ENCODE measurements around the gene ZCCHC14. TPM values are rescaled to one million over a fixed set of nuclear protein-coding genes. Genes with fewer than 3 reads are reported as not detected.
"Not testable (repeated sequence)": the region's sequence is repeated elsewhere in the genome, so short reads cannot be mapped to it uniquely, and the experiment has no call there.

Gene ZCCHC14
- total RNA-seq, 1 donor = 8.2 TPM

DNA sequence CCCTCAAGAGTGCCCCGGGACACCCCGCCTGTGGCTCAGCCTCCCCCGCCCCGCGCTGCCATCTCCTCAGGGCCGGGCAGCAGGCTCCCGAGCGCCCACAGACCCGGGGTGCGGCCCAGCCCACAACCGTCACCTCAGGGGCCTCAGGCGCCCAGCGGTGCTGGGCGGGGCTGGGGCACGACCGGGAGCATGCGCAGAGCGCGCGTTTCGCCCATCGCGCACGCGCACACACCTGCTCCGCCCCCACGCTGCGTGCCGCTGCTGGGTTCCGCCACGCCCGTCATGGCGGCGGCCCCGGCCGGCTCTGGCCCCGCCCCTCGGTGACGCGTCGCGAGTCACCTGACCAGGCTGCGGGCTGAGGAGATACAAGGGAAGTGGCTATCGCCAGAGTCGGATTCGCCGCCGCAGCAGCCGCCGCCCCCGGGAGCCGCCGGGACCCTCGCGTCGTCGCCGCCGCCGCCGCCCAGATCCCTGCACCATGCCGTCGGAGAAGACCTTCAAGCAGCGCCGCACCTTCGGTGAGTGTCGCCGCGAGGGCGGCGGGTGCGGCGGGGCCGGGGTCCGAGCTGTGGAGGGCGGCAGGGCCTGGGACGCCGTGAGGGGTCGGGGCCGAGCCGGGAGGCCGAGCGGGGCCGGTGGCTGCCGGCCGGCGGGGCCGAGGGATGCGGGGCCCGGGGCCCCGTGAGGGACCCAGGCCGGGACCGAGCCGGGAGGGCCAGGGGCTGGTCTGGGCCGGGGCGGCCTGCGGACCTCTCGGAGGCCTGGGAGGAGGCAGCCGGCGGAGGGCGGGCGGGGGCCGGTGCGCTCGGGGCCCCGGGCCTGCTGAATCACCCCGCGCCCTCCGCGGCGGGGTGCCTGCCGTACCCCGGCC, 100.6 kb downstream of the ZCCHC14 start, which contains the start of gene MAP1LC3B:
TSS of gene MAP1LC3B (plus strand) at position 387 of the 871 bp plus-strand sequence. CDS start at position 479, 92 bp downstream.
- H3K4me3 ChIP-seq (ENCODE audit: low read depth, low read length) = peak within 1 kb of the TSS; percentile 82
- TF ChIP-seq, protein P1, sequence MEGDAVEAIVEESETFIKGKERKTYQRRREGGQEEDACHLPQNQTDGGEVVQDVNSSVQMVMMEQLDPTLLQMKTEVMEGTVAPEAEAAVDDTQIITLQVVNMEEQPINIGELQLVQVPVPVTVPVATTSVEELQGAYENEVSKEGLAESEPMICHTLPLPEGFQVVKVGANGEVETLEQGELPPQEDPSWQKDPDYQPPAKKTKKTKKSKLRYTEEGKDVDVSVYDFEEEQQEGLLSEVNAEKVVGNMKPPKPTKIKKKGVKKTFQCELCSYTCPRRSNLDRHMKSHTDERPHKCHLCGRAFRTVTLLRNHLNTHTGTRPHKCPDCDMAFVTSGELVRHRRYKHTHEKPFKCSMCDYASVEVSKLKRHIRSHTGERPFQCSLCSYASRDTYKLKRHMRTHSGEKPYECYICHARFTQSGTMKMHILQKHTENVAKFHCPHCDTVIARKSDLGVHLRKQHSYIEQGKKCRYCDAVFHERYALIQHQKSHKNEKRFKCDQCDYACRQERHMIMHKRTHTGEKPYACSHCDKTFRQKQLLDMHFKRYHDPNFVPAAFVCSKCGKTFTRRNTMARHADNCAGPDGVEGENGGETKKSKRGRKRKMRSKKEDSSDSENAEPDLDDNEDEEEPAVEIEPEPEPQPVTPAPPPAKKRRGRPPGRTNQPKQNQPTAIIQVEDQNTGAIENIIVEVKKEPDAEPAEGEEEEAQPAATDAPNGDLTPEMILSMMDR (IDR thresholded peaks at IDR 0.05; ENCODE audit: insufficient read depth, low read depth, low read length) = no peak
- peak; percentile 97 for DNase-seq (ENCODE audit: low read depth)

DNA sequence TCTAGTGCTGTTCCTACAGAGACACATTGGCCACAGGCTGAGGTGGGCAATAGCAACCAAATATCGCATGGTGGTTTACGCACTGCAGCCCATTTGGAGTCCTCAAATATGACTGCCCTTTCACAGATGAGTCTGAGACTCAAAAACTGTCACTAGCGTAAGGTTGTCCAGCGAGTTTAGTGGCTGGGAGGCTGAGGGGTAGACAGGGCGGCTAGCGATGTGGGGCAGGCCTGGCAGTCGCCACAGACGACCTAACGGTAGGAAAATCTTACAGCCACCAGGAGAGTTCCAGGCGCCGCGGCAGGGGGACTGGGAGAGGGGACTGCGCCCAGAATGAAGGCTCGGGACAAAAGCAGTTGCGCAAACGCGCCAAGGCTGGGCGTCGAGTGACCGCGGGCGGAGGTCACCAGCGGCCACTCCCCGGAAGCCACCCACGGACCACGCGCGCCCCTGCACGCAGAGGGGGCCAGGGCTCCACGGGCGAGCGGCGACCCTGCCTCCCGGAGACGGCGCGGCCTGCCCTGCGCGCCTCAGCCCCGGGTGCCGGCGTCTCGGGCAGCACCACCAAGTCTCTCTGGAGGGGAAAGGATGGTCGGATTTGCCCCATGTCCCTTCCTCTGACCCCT, 101.4 kb downstream of the ZCCHC14 start:
- DNase-seq (ENCODE audit: low read depth) = peak; percentile 60
- TF ChIP-seq, protein P1 (IDR thresholded peaks at IDR 0.05; ENCODE audit: insufficient read depth, low read depth, low read length) = no peak
- peak overlapping the region; percentile 65 for H3K4me3 ChIP-seq (ENCODE audit: low read depth, low read length)

DNA sequence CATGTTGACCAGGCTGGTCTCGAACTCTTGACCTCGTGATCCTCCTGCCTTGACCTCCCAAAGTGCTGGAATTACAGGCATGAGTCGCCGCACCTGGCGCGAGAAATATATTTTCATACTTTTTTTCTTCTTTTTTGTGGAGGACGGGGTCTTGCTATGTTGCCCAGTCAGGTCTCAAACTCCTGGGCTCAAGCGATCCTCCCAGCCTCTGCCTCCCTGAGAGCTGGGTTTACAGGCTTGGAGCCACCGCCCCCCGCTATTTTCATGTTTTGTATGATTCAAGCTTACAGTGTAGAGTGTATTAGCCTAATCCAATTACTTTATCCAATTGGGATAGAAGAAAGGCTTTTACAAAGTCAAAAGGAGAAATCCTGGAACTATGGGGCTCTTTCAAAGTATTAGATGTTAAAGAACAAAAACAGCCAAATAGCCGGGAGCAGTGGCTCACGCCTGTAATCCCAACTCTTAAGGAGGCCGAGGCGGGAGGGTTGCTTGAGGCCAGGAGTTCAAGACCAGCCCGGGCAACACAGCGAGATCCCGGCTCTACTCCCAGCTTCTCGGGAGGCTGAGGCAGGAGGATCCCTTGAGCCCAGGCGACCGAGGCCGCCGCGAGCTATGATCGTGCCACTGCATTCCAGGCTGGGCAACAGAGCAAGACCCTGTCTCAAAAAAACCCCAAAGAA, 102.0 kb downstream of the ZCCHC14 start:
- no peak for DNase-seq (ENCODE audit: low read depth)
- TF ChIP-seq, protein P1 (IDR thresholded peaks at IDR 0.05; ENCODE audit: insufficient read depth, low read depth, low read length) = no peak
- H3K4me3 ChIP-seq (ENCODE audit: low read depth, low read length) = no peak overlapping the region

DNA sequence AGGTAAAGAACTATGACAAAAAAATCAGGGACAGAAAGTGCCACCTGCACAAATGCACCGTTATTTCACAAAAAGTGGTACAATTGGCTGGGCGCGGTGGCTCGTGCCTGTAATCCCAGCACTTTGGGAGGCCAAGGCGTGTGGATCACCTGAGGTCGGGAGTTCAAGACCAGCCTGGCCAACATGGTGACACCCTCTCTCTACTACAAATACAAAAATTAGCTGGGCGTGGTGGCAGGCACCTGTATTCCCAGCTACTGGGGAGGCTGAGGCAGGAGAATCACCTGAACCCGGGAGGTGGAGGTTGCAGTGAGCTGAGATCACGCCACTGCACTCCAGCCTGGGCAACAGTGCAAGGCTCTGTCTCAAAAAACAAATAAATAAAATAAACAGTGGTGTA, 102.9 kb downstream of the ZCCHC14 start:
- not testable (repeated sequence) for H3K4me3 ChIP-seq (ENCODE audit: low read depth, low read length); DNase-seq (ENCODE audit: low read depth)

DNA sequence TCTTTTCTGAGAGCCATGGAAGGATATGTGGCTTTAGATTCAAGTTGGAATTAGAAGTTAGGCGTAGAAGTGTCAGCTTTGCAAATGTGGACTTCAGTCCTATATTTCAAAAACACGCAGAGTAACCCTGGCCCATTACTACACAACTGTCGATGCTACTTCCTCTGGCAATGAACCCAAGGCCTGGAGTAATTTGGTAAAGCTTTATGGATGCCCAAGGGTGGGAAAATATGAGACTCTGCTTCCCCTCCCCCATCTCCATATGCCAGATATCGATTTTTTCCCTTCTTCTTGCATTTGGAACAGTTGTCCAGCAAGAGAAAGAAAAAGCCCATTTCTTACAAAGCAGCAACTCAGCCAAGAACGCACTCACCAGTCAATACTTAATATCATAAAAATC, 103.6 kb downstream of the ZCCHC14 start:
- no peak overlapping the region for H3K4me3 ChIP-seq (ENCODE audit: low read depth, low read length)
- TF ChIP-seq, protein P1 (IDR thresholded peaks at IDR 0.05; ENCODE audit: insufficient read depth, low read depth, low read length) = no peak
- no peak for DNase-seq (ENCODE audit: low read depth)

DNA sequence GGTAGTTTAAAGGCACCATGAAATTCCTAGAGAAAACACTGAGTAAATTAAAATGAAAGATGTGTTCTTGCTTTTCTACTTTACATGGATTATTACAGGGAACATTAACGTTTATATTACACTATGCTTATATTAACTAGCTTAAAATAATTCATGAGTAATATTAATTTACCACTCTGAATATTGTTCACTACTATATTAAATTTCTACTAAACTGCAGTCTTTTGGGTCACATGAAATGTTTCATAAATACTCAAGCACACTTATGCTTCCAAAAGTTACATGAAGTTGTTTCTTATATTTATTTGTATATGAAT, 104.0 kb downstream of the ZCCHC14 start:
- no peak overlapping the region for H3K4me3 ChIP-seq (ENCODE audit: low read depth, low read length)
- no peak for DNase-seq (ENCODE audit: low read depth)
- TF ChIP-seq, protein P1 (IDR thresholded peaks at IDR 0.05; ENCODE audit: insufficient read depth, low read depth, low read length) = no peak

Measured in fibroblast of villous mesenchyme (primary cell).